Activated T-cell treated with anti-CD3 and anti-CD28 coated beads for 1 hour (primary cell): ENCODE measurements around the gene ARID3C.
A peak's percentile ranks its signal among the peaks of the same experiment; 100 is the strongest.
"Not testable (repeated sequence)": the region's sequence is repeated elsewhere in the genome, so short reads cannot be mapped to it uniquely, and the experiment has no call there.

Source experiments
- DNase-seq: peaks from one replicate; pipeline ENCODE4 v3.0.0-alpha.2; 2020; ENCODE audit warnings: low read depth

The ARID3C gene

GRCh38 chr9:34651876-34652601 lies 23.2 kb upstream of the ARID3C start, which contains the start of gene IL11RA:
Gene IL11RA, plus strand, starts transcription at chr9:34652185. Its CDS starts 3,033 bp downstream, at chr9:34655218.
- no peak for DNase-seq

- no peak for DNase-seq
These were observed 22.5 kb upstream of the ARID3C start for GRCh38 chr9:34651321-34651720.

DNA sequence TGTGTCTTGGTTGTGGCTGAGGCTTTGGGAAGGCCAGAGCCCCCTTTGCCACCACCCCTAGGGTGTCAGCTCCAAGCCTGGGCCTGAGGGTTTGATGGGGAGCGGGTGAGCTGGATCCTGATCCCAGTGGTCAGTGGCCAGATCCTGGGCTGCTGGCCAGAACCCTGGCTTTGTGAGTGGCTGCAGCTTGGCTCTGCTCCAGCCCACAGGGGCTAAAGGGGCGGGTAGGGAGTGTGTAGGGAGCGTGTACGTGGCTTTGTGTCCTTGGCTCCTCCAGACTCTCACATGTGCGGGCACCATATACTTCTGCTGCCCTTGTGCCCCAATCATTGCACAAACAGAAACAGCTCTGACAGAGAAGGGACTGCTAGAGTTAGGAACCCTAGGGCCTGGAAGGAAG lies 21.9 kb upstream of the ARID3C start:
- DNase-seq: no peak

DNA sequence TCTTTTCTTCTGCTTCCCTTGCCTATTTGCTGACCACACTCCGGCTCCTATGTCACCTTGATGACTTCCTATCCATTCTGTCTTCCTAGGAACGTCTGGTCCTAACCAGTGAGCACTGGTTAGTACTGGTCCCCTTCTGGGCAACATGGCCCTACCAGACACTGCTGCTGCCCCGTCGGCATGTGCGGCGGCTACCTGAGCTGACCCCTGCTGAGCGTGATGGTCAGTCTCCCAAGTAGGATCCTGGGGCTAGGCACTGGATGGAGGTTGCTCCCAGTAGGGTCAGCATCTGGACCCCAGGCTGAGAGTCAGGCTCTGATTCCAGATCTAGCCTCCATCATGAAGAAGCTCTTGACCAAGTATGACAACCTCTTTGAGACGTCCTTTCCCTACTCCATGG lies 19.8 kb upstream of the ARID3C start:
- DNase-seq: no peak

DNA sequence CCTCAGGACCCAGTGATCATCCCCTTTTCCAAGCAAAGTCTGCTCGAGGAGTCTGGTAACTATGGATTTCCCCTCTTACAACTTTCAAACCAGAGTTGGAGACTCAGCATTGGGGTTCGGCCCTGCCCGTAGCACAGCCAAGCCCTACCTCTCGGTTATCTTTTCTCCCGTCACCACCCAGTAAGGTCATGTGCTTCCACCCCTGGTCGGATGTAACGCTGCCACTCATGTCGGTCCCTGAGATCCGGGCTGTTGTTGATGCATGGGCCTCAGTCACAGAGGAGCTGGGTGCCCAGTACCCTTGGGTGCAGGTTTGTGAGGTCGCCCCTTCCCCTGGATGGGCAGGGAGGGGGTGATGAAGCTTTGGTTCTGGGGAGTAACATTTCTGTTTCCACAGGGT lies 18.8 kb upstream of the ARID3C start:
- DNase-seq: no peak

GRCh38 chr9:34647084-34647403 lies 18.2 kb upstream of the ARID3C start:
- no peak for DNase-seq

- peak; percentile 99 for DNase-seq
These were observed 17.6 kb upstream of the ARID3C start, which contains the start of gene GALT for GRCh38 chr9:34646211-34647083. Gene GALT, plus strand, starts transcription at chr9:34646675. Its CDS starts 30 bp downstream, at chr9:34646705.

- DNase-seq: no peak
These were observed 16.0 kb upstream of the ARID3C start for GRCh38 chr9:34644766-34645314.

GRCh38 chr9:34642679-34643078 lies 13.8 kb upstream of the ARID3C start:
- DNase-seq: no peak

DNA sequence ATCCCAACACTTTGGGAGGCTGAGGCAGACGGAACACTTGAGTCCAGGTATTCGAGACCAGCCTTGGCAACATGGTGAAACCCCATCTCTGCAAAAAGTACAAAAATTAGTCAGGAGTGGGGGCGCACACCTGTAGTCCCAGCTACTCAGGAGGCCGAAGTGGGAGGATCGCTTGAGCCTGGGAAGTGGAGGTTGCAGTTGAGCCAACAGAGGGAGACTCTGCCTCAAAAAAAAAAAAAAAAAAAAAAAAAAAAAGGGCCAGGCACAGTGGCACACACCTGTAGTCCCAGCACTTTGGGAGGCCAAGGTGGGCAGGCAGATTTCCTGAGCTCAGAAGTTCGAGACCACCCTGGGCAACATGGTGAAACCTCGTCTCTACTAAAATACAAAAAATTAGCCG lies 10.5 kb upstream of the ARID3C start:
- DNase-seq: not testable (repeated sequence)

GRCh38 chr9:34638138-34638445 lies 9.2 kb upstream of the ARID3C start:
- DNase-seq: no peak

DNA sequence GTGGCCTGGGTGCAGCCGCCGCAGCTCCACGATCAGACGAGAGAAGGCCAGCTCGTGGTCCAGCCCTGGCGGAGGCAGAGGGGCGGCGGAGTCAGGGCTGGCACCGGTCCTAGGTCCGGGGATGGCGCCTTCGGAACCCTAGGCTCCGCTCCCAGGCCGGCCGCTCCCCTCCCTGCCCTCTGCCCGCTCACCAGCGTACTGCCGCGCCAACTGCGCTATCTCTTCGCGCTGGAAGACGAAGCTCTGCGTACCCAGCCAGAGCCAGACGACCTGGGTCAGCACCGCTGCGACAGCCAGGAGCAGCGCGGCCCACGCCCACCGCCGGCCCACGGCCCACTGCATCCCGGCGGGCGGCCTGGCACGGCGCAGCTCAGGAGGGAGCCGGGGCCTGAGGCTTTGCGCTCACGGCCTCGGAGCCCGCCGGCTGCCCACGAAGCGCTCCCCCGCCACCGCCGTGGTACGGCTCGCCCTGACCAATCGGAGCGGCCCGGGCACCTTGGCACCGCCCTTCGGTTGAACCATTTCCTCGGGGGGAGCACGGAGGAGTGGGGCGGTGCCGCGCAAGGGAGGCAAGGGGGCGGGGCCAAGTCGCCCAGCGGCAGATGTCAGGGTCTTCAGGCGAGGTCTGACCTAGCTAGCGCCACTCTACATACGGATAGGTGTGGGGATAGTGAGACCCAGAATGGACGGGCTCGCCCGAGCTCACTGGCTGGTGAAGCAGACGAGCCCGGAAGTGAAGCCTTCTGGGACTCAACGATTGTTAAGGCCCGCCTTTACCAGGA lies 8.7 kb upstream of the ARID3C start, which contains the start of gene SIGMAR1:
TSS of gene SIGMAR1 (minus strand) at position 432 of the 782 bp plus-strand sequence. CDS start at position 342, 90 bp downstream.
- DNase-seq: peak; percentile 95

DNA sequence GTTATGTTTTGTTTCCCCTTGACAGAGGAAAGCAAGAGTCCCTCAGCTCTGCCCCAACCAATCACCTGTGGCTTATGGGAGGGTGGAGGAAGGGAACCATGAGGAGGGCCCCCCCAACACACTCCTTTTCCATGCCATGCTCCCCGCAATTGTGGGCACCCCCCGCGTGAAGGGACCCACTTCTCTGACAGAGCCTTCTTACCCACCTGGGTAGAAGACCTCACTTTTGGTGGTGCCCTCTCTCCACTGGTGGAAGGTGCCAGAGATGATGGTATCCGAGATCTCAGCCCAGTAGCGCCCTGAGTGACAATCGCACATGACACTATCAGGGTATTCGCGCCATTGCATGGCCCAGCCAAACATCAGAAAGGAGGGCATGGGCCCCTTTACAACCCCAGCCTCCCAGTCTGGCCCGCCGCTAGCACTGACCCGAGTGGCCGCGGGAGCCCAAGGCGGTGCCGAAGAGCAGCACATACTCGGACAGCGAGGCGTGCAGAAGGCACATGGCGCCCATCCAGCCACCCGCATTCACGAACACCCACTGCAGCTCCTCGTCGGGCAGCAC lies 8.0 kb upstream of the ARID3C start:
- no peak for DNase-seq

DNA sequence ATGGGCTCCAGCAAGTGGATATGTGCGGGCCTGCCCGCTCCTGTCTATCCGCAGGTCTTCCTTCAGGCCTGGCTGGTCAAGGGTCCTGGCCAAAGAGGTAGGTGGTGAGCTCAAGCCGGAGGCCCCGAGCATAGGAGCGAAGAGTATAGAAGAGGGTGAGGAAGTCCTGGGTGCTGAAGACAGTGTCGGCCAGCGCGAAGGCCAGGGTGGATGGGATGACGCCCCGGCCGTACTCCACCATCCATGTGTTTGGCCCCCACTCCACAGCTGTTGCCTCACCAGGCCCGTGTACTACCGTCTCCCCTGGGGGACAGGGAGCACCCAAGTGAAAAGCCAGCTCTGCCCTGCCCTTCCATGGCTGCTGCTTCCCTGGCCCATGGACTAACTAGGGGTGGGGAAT lies 6.7 kb upstream of the ARID3C start:
- DNase-seq: no peak

- no peak for DNase-seq
These were observed 5.8 kb upstream of the ARID3C start for GRCh38 chr9:34634551-34635248.

DNA sequence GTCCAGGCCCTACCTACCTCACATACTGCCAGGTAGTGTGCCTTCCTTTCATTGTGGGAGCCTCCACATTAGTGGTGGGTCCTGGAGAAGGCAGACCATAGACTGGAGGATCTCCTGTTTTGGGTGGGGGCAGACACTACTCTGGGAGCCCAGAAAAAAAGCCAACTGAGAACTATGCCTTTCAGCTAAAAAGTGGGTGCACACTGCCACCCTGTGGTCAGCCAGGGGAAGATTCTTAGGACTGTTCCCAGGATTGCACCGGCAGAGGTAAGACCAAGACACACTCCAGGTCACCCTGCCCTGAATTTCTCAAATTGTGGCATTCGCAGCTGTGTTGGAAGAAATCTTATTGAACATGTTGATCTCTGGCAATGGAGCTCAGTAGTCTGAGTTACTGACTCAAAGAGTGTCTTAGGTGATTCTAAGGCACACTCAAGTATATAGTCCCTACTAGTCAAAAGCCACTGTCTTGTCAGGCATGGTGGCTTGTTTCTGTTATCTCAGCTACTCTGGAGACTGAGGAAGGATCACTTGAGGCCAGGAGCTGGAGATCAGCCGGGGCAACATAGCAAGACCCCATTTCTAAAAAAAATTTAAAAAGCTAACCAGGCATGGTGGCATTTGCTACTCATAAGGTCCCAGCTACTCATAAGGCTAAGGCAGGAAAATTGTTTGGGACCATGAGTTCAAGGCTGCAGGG lies 5.1 kb upstream of the ARID3C start:
- peak; percentile 74 for DNase-seq

GRCh38 chr9:34633166-34633565 lies 4.3 kb upstream of the ARID3C start:
- no peak for DNase-seq

GRCh38 chr9:34630402-34631154 lies 1.7 kb upstream of the ARID3C start:
- no peak for DNase-seq

DNA sequence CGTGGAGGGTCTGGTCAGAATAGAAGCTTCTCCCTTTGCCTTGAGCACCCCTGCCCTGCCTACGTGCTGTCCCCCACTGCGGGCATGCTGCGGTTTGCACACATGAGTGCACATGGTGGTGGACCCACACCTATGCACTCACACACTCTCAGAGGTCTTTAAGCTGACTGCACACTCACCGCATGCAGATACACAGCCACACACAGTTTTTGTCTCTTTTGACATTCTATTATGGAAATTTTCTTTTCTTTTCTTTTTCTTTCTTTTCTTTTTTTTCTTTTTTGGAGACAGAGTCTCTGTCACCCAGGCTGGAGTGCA lies 584 bp upstream of the ARID3C start:
- DNase-seq: no peak
